HepG2 (cell line): ENCODE results near the gene HAGHL. TPM values are rescaled to one million over a fixed set of nuclear protein-coding genes. Genes with fewer than 3 reads are reported as not detected.

Source experiments
- AGO2 ChIP-seq: fragments of 200-400 bp; formaldehyde crosslinking; optimal IDR thresholded peaks from 2 replicates; pipeline ENCODE3; 2017; ENCODE audit warnings: mild to moderate bottlenecking, low read depth, low read length, moderate library complexity
- ISL2 ChIP-seq: sonication (generic); formaldehyde crosslinking; IDR thresholded peaks from 2 replicates; pipeline ENCODE4 v1.5.0; 2020; ENCODE audit warnings: missing genetic modification reagents
- KDM5A ChIP-seq: fragments of 200-600 bp; sonication (generic); IDR thresholded peaks from 2 replicates; pipeline ENCODE4 v1.7.0; 2018; ENCODE audit warnings: antibody characterized with exemption, mild to moderate bottlenecking, low read length, borderline replicate concordance
- NR2F6 ChIP-seq, 2 experiments: IDR thresholded peaks; 2 replicates each; pipeline ENCODE4 v1.6.1; 2016; ENCODE audit warnings: antibody characterized with exemption in 1 of 2, mild to moderate bottlenecking in 1 of 2
- SRY ChIP-seq: sonication (generic); formaldehyde crosslinking; IDR thresholded peaks from 2 replicates; pipeline ENCODE4 v1.8.0; 2022; ENCODE audit warnings: mild to moderate bottlenecking, missing genetic modification reagents
- THAP11 ChIP-seq: IDR thresholded peaks from 2 replicates; pipeline ENCODE4 v1.6.1; 2016; ENCODE audit warnings: missing biosample characterization, missing genetic modification reagents
- ZBTB4 ChIP-seq: sonication (generic); formaldehyde crosslinking; IDR thresholded peaks from 2 replicates; pipeline ENCODE4 v1.4.0; 2020; ENCODE audit warnings: missing genetic modification reagents, mild to moderate bottlenecking, borderline replicate concordance
- ZMAT3 ChIP-seq: sonication (generic); formaldehyde crosslinking; conservative IDR thresholded peaks from 2 replicates; pipeline ENCODE4 v1.7.0; 2021; ENCODE audit warnings: missing genetic modification reagents
- ZNF12 ChIP-seq: sonication (generic); formaldehyde crosslinking; IDR thresholded peaks from 2 replicates; pipeline ENCODE4 v1.5.0; 2020; ENCODE audit warnings: missing genetic modification reagents
- ZNF124 ChIP-seq: sonication (generic); formaldehyde crosslinking; IDR thresholded peaks from 2 replicates; pipeline ENCODE4 v1.4.0; 2020; ENCODE audit warnings: missing genetic modification reagents
- ZNF138 ChIP-seq: sonication (generic); formaldehyde crosslinking; IDR thresholded peaks from 2 replicates; pipeline ENCODE4 v1.5.0; 2020; ENCODE audit warnings: mild to moderate bottlenecking, low read depth, missing genetic modification reagents
- ZNF234 ChIP-seq: sonication (generic); formaldehyde crosslinking; conservative IDR thresholded peaks from 2 replicates; pipeline ENCODE4 v1.5.1; 2020; ENCODE audit warnings: mild to moderate bottlenecking, missing genetic modification reagents
- ZNF251 ChIP-seq: sonication (generic); formaldehyde crosslinking; IDR thresholded peaks from 2 replicates; pipeline ENCODE4 v1.9.0; 2021; ENCODE audit warnings: mild to moderate bottlenecking, missing genetic modification reagents
- ZNF329 ChIP-seq: sonication (generic); formaldehyde crosslinking; IDR thresholded peaks from 2 replicates; pipeline ENCODE4 v1.9.0; 2021; ENCODE audit warnings: low read depth, mild to moderate bottlenecking, missing genetic modification reagents
- ZNF34 ChIP-seq: sonication (generic); formaldehyde crosslinking; IDR thresholded peaks from 2 replicates; pipeline ENCODE4 v1.4.0; 2020; ENCODE audit warnings: mild to moderate bottlenecking, missing genetic modification reagents, borderline replicate concordance
- ZNF484 ChIP-seq: sonication (generic); formaldehyde crosslinking; IDR thresholded peaks from 2 replicates; pipeline ENCODE4 v1.5.1; 2020; ENCODE audit warnings: mild to moderate bottlenecking, low read depth, missing genetic modification reagents, borderline replicate concordance
- ZNF879 ChIP-seq: sonication (generic); formaldehyde crosslinking; IDR thresholded peaks from 2 replicates; pipeline ENCODE4 v1.8.1; 2023; ENCODE audit warnings: missing genetic modification reagents
- polyA plus RNA-seq, 8 experiments: library from polyadenylated mRNA; depleted of rRNA in 3 of 8; stranded (reverse) in 7 of 8; unstranded in 1 of 8; fragments of >200 nt; fragmentation: Illumina TruSeq in 4 of 8; extraction: Trizol in 4 of 8; gene quantifications; 2 replicates each; pipeline versions ENCODE4 v1.2.1 to v1.2.3, GENCODE V29; 2011 to 2016; ENCODE audit warnings: low read depth in 4 of 8, missing spikeins in 1 of 8, mixed read lengths in 1 of 8; ENCODE audit not compliant: insufficient read depth in 1 of 8
- total RNA-seq, 5 experiments: library from RNA; depleted of rRNA; stranded (reverse); fragments of >200 nt; fragmentation: Illumina TruSeq; extraction: Trizol; gene quantifications; 2 replicates each; pipeline ENCODE4 v1.2.3, GENCODE V29; 2016; ENCODE audit warnings: low read depth in 1 of 5
- TF ChIP-seq, protein P1 (sequence below): sonication (generic); formaldehyde crosslinking; IDR thresholded peaks from 2 replicates; pipeline ENCODE4 v1.4.0; 2020; ENCODE audit warnings: missing genetic modification reagents
- TF ChIP-seq, protein P2 (sequence below): sonication (generic); formaldehyde crosslinking; conservative IDR thresholded peaks from 2 replicates; pipeline ENCODE4 v1.8.1; 2023; ENCODE audit warnings: missing genetic modification reagents
- TF ChIP-seq, protein P3 (sequence below): sonication (generic); formaldehyde crosslinking; IDR thresholded peaks from 2 replicates; pipeline ENCODE4 v1.9.0; 2021; ENCODE audit warnings: missing genetic modification reagents, borderline replicate concordance

The HAGHL gene
- total and polyA plus RNA-seq, 2 of the 13 experiments (the other 11 are each of a cell fraction or from before 2014, with no cell fraction given), result 3.4 to 8.4 TPM

GRCh38 chr16:740764-741505 is 14.0 kb downstream of the HAGHL start, which contains the start of gene CIAO3 (continued):
- TF ChIP-seq, protein P1, sequence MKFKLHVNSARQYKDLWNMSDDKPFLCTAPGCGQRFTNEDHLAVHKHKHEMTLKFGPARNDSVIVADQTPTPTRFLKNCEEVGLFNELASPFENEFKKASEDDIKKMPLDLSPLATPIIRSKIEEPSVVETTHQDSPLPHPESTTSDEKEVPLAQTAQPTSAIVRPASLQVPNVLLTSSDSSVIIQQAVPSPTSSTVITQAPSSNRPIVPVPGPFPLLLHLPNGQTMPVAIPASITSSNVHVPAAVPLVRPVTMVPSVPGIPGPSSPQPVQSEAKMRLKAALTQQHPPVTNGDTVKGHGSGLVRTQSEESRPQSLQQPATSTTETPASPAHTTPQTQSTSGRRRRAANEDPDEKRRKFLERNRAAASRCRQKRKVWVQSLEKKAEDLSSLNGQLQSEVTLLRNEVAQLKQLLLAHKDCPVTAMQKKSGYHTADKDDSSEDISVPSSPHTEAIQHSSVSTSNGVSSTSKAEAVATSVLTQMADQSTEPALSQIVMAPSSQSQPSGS (CRISPR knock-in tag), result peak; percentile 97
- TF ChIP-seq SRY (CRISPR knock-in tag) (peak; percentile 47; the same call in 1 of the 2 replicates), ZNF879 (CRISPR knock-in tag) (peak; percentile 69; the same call in 1 of the 2 replicates), ZNF329 (CRISPR knock-in tag) (no peak), ISL2 (CRISPR knock-in tag) (0 out of 2 replicates have a peak, but pooled peaks have one; percentile 35), NR2F6 (IDR thresholded peaks at IDR 0.05) (no peak), NR2F6 (CRISPR knock-in tag; IDR thresholded peaks at IDR 0.05) (peak; percentile 58; the same call in 1 of the 2 replicates), ZBTB4 (CRISPR knock-in tag) (no peak), THAP11 (CRISPR knock-in tag) (peak; percentile 95), ZNF34 (CRISPR knock-in tag) (peak; percentile 76; the same call in 1 of the 2 replicates), ZNF138 (CRISPR knock-in tag) (peak; percentile 78; the same call in 1 of the 2 replicates), ZNF251 (CRISPR knock-in tag) (no peak), ZNF484 (no peak), ZNF12 (peak; percentile 18; the same call in 1 of the 2 replicates), ZNF124 (CRISPR knock-in tag) (peak; percentile 19; the same call in 1 of the 2 replicates), KDM5A (peak; percentile 84), ZNF234 (CRISPR knock-in tag) (peak; percentile 47; the same call in 1 of the 2 replicates), ZMAT3 (CRISPR knock-in tag) (peak; percentile 61; the same call in 1 of the 2 replicates), AGO2 (peak; percentile 10)
- TF ChIP-seq, protein P2, sequence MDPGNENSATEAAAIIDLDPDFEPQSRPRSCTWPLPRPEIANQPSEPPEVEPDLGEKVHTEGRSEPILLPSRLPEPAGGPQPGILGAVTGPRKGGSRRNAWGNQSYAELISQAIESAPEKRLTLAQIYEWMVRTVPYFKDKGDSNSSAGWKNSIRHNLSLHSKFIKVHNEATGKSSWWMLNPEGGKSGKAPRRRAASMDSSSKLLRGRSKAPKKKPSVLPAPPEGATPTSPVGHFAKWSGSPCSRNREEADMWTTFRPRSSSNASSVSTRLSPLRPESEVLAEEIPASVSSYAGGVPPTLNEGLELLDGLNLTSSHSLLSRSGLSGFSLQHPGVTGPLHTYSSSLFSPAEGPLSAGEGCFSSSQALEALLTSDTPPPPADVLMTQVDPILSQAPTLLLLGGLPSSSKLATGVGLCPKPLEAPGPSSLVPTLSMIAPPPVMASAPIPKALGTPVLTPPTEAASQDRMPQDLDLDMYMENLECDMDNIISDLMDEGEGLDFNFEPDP (CRISPR knock-in tag), result no peak
- TF ChIP-seq, protein P3, sequence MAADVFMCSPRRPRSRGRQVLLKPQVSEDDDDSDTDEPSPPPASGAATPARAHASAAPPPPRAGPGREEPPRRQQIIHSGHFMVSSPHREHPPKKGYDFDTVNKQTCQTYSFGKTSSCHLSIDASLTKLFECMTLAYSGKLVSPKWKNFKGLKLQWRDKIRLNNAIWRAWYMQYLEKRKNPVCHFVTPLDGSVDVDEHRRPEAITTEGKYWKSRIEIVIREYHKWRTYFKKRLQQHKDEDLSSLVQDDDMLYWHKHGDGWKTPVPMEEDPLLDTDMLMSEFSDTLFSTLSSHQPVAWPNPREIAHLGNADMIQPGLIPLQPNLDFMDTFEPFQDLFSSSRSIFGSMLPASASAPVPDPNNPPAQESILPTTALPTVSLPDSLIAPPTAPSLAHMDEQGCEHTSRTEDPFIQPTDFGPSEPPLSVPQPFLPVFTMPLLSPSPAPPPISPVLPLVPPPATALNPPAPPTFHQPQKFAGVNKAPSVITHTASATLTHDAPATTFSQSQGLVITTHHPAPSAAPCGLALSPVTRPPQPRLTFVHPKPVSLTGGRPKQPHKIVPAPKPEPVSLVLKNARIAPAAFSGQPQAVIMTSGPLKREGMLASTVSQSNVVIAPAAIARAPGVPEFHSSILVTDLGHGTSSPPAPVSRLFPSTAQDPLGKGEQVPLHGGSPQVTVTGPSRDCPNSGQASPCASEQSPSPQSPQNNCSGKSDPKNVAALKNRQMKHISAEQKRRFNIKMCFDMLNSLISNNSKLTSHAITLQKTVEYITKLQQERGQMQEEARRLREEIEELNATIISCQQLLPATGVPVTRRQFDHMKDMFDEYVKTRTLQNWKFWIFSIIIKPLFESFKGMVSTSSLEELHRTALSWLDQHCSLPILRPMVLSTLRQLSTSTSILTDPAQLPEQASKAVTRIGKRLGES, result no peak
